Testis (tissue), 2 donors: ENCODE measurements around the gene NLN.

ENCODE experiments used
- CTCF ChIP-seq, 3 experiments: fragments of 450-650 bp in 2 of 3; fragments of 200-600 bp in 1 of 3; sonication (generic) in 1 of 3; IDR thresholded peaks; one replicate each; pipeline ENCODE4 v1.5.1; 2016 to 2019; ENCODE audit warnings: antibody characterized with exemption in 3 of 3, mild to moderate bottlenecking in 2 of 3, moderate library complexity in 1 of 3
- POLR2A ChIP-seq: fragments of 450-650 bp; IDR thresholded peaks from one replicate; pipeline ENCODE4 v1.6.1; 2017; ENCODE audit warnings: antibody characterized with exemption, mild to moderate bottlenecking, moderate library complexity

- TF ChIP-seq CTCF (IDR thresholded peaks at IDR 0.05) (no peak), POLR2A (no peak)
Observed at GRCh38 chr5:65769539-65769938, 47.5 kb downstream of the NLN start.
